ENCODE results near the gene CALD1.

DNA sequence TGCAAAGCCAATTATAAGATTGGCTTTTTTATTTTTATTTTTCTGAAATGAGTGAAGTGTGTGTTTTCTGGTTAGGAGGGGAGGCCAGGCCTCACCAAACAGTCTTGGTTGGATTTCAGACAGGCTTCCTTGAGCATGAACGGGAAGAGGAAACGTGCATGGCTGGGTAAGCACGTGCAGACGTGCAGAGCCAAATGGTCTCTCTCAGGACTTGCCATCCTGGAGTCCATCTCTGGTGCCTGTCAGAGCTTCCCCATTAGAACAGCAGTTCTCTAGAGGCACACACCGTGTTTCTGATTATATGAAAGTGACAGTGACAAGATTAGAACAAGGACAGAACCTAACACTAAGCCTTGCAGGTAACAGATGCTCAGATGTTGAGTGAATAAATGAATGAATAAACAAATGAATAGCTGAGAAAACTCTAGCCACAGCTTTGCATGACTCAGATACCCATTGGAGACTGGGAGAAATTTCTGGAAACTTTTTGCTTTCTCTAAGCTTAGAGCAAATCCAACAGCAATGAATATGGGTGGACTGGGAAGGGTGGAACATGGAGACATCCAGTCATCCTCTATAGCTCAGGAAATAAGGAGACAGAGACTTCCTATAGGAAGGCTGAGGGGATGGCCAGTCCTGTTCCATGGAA is 11.8 kb upstream of the CALD1 start:
- no peak for TF ChIP-seq POLR2AphosphoS5 (IDR thresholded peaks at IDR 0.05)
- TF ChIP-seq, protein P1, sequence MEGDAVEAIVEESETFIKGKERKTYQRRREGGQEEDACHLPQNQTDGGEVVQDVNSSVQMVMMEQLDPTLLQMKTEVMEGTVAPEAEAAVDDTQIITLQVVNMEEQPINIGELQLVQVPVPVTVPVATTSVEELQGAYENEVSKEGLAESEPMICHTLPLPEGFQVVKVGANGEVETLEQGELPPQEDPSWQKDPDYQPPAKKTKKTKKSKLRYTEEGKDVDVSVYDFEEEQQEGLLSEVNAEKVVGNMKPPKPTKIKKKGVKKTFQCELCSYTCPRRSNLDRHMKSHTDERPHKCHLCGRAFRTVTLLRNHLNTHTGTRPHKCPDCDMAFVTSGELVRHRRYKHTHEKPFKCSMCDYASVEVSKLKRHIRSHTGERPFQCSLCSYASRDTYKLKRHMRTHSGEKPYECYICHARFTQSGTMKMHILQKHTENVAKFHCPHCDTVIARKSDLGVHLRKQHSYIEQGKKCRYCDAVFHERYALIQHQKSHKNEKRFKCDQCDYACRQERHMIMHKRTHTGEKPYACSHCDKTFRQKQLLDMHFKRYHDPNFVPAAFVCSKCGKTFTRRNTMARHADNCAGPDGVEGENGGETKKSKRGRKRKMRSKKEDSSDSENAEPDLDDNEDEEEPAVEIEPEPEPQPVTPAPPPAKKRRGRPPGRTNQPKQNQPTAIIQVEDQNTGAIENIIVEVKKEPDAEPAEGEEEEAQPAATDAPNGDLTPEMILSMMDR (IDR thresholded peaks at IDR 0.05), result no peak
- TF ChIP-seq EP300 (IDR thresholded peaks at IDR 0.05), result no peak
